ENCODE results near the gene NR1I3. TPM values are rescaled to one million over a fixed set of nuclear protein-coding genes. Genes with fewer than 3 reads are reported as not detected.

NR1I3 gene
- total RNA-seq, 2 experiments from 2014 or later: not detected

DNA sequence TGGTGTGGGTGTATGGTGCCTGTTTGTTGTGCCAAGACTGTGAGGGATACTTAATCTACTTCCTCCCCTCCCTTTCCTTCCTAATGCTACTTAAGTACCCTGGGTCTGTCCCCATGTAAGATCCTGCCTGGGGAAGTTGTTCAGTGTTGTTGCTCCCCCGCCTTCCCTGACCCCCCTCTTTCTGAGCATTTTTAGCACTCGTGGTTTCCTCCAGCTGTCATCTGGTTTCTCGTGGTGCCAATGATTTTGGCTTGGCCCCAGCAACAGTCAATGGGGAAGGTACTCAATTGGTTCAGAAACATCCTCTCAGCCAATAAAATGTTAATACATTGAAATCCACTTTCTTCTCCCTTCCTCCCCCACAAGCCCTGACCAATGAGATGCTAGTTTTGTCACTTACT is 52.7 kb downstream of the NR1I3 start:
- Histone ChIP-seq H2AFZ (ENCODE audit: low read length) (peak overlapping the region; percentile 68), H4K20me1 (ENCODE audit: insufficient read depth, low read length) (no peaks in the 10 kb centered on the region), H3K79me2 (ENCODE audit: insufficient read depth, low read depth, low read length) (no peaks in the 10 kb centered on the region), H3K4me2 (ENCODE audit: low read length) (peak overlapping the region; percentile 79), H3K4me3 (ENCODE audit: low read depth, low read length, poor library complexity, severe bottlenecking) (peak overlapping the region; percentile 45), H3K36me3 (ENCODE audit: insufficient read depth, low read length) (no peaks in the 10 kb centered on the region), H3K9me2 (ENCODE audit: insufficient read depth, low read length) (no peaks in the 10 kb centered on the region), H3K27ac (ENCODE audit: low read depth, low read length, poor library complexity, severe bottlenecking) (peak overlapping the region; percentile 92), H3K9me3 (ENCODE audit: low read length) (no peaks in the 10 kb centered on the region), H3K4me1 (ENCODE audit: insufficient read depth, low read length, poor library complexity, severe bottlenecking) (peaks cover 58% of the 10 kb centered on the region)
- no TSS peak for BruUV-seq (replicated peaks)
- TF ChIP-seq, protein P1, sequence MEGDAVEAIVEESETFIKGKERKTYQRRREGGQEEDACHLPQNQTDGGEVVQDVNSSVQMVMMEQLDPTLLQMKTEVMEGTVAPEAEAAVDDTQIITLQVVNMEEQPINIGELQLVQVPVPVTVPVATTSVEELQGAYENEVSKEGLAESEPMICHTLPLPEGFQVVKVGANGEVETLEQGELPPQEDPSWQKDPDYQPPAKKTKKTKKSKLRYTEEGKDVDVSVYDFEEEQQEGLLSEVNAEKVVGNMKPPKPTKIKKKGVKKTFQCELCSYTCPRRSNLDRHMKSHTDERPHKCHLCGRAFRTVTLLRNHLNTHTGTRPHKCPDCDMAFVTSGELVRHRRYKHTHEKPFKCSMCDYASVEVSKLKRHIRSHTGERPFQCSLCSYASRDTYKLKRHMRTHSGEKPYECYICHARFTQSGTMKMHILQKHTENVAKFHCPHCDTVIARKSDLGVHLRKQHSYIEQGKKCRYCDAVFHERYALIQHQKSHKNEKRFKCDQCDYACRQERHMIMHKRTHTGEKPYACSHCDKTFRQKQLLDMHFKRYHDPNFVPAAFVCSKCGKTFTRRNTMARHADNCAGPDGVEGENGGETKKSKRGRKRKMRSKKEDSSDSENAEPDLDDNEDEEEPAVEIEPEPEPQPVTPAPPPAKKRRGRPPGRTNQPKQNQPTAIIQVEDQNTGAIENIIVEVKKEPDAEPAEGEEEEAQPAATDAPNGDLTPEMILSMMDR (conservative IDR thresholded peaks at IDR 0.05; ENCODE audit: low read length): no peak
- TF ChIP-seq EZH2phosphoT487 (IDR thresholded peaks at IDR 0.05; ENCODE audit: borderline replicate concordance, low read depth, low read length): no peak
- POLR2A ChIA-PET: interaction anchor here (0.6 to 3.5 kb wide), 7 partner anchors 17 to 204 kb away, joined by 3 to 17 read pairs (median 4); partner anchors contain the start of genes NDUFS2 and UFC1
- DNase-seq (ENCODE audit: low spot score): peak; percentile 88
- intact Hi-C loops (cut with micrococcal nuclease; ENCODE audit: unreplicated experiment): no loop called here
- CTCF ChIA-PET (ENCODE audit: unreplicated experiment): interaction anchor here (0.7 kb wide), 1 partner anchor 58 kb away, joined by 6 read pairs; no protein-coding TSS in a partner anchor

DNA sequence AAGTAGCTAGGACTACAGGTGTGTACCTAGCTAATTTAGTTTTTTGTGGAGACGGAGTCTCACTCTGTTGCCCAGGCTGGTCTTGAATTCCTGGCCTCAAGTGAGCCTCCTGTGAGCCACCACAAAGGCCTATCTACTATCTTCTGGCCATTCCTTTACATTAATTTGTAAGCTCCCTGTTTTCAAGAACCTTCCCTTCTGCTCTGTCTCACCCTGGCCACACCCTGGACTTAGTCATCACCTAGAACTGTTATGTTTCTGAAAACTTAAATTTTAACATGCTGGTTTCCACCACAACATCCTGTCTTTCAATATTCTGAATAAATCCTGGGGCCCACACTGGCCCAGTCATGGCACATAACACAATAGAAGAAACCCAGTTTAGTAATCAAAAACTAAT is 55.8 kb downstream of the NR1I3 start:
- H2AFZ ChIP-seq (ENCODE audit: low read length): no peak overlapping the region; the same call in 1 of the 2 replicates
- no peaks in the 10 kb centered on the region for H3K36me3 ChIP-seq (ENCODE audit: insufficient read depth, low read length)
- no peak for TF ChIP-seq EZH2phosphoT487 (IDR thresholded peaks at IDR 0.05; ENCODE audit: borderline replicate concordance, low read depth, low read length)
- TF ChIP-seq, protein P1 (conservative IDR thresholded peaks at IDR 0.05; ENCODE audit: low read length): no peak
- no peaks in the 10 kb centered on the region for H4K20me1 ChIP-seq (ENCODE audit: insufficient read depth, low read length)
- H3K4me1 ChIP-seq (ENCODE audit: insufficient read depth, low read length, poor library complexity, severe bottlenecking): peaks cover 64% of the 10 kb centered on the region
- H3K4me3 ChIP-seq (ENCODE audit: low read depth, low read length, poor library complexity, severe bottlenecking): no peak overlapping the region
- no peaks in the 10 kb centered on the region for H3K9me2 ChIP-seq (ENCODE audit: insufficient read depth, low read length)
- POLR2A ChIA-PET: interaction anchor here (0.6 to 2.7 kb wide), 6 partner anchors 9 to 556 kb away, joined by 3 to 7 read pairs (median 4); partner anchors contain the start of genes PPOX and TOMM40L
- H3K9me3 ChIP-seq (ENCODE audit: low read length): no peaks in the 10 kb centered on the region
- intact Hi-C loops (cut with micrococcal nuclease; ENCODE audit: unreplicated experiment): no loop called here
- no TSS peak for BruUV-seq (replicated peaks)
- no peaks in the 10 kb centered on the region for H3K79me2 ChIP-seq (ENCODE audit: insufficient read depth, low read depth, low read length)
- no peak overlapping the region for H3K27ac ChIP-seq (ENCODE audit: low read depth, low read length, poor library complexity, severe bottlenecking)
- DNase-seq (ENCODE audit: low spot score): no peak
- H3K4me2 ChIP-seq (ENCODE audit: low read length): peak overlapping the region; percentile 3; the same call in 1 of the 2 replicates
- CTCF ChIA-PET (ENCODE audit: unreplicated experiment): interaction anchor here (1.0 to 1.2 kb wide), 3 partner anchors 9 to 43 kb away, joined by 4 to 5 read pairs (median 4); partner anchors contain the start of gene NDUFS2

DNA sequence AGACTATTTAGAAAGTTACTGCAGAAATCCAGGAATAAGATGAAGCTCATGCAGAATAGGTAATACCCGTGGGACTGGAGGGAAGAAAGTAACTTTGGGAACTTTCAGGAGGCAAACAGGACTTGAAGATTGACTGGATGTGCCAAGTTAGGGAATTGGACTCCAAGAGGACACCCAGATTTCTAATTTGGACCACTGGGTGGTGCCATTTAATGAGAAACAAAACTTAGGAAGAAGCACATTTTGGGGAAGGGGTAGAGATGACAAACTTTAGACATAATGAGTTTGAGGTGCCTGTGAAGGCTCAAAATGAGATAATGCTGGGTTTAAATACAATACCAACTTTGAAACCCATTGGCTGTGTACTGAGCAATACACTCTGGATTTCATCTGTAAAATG is 57.4 kb downstream of the NR1I3 start:
- TF ChIP-seq, protein P1 (conservative IDR thresholded peaks at IDR 0.05; ENCODE audit: low read length): peak; percentile 79
- no peak for TF ChIP-seq EZH2phosphoT487 (IDR thresholded peaks at IDR 0.05; ENCODE audit: borderline replicate concordance, low read depth, low read length)
- peak; percentile 41 for DNase-seq (ENCODE audit: low spot score)
- no peak overlapping the region for H3K27ac ChIP-seq (ENCODE audit: low read depth, low read length, poor library complexity, severe bottlenecking)
- peaks cover 1% of the 10 kb centered on the region; the same call in 1 of the 2 replicates for H3K36me3 ChIP-seq (ENCODE audit: insufficient read depth, low read length)
- H2AFZ ChIP-seq (ENCODE audit: low read length): no peak overlapping the region
- intact Hi-C loops (cut with micrococcal nuclease; ENCODE audit: unreplicated experiment): no loop called here
- H3K9me2 ChIP-seq (ENCODE audit: insufficient read depth, low read length): no peaks in the 10 kb centered on the region
- no TSS peak for BruUV-seq (replicated peaks)
- POLR2A ChIA-PET: interaction anchor here (2.1 to 2.7 kb wide), 2 partner anchors 15 to 45 kb away, joined by 7 read pairs; partner anchors contain the start of genes PPOX and TOMM40L
- H3K4me3 ChIP-seq (ENCODE audit: low read depth, low read length, poor library complexity, severe bottlenecking): no peak overlapping the region
- H3K4me2 ChIP-seq (ENCODE audit: low read length): no peak overlapping the region
- H3K79me2 ChIP-seq (ENCODE audit: insufficient read depth, low read depth, low read length): peaks cover 9% of the 10 kb centered on the region; the same call in 1 of the 2 replicates
- H3K4me1 ChIP-seq (ENCODE audit: insufficient read depth, low read length, poor library complexity, severe bottlenecking): peaks cover 58% of the 10 kb centered on the region
- no peaks in the 10 kb centered on the region for H3K9me3 ChIP-seq (ENCODE audit: low read length)
- H4K20me1 ChIP-seq (ENCODE audit: insufficient read depth, low read length): no peaks in the 10 kb centered on the region
- CTCF ChIA-PET (ENCODE audit: unreplicated experiment): interaction anchor here (1.0 kb wide), 1 partner anchor 15 kb away, joined by 3 read pairs; the partner anchor contains the start of gene PPOX
